WTC11 (cell line): ENCODE results near the gene LATS1. TPM values are rescaled to one million over a fixed set of nuclear protein-coding genes. Genes with fewer than 3 reads are reported as not detected.
"Not testable (repeated sequence)": the region's sequence is repeated elsewhere in the genome, so short reads cannot be mapped to it uniquely, and the experiment has no call there.

Experiments used
- ATAC-seq: fragments of 200-7000 bp; cut with Tn5 transposase; 2 replicates; pipeline ENCODE4 v1.10.0; 2021; ENCODE audit warnings: mild to moderate bottlenecking, moderate library complexity
- CTCF ChIA-PET: fragments of 300-600 bp; sonication (Branson Sonifier 250); formaldehyde crosslinking; loops from one replicate; lab custom pipeline; 2021; ENCODE audit warnings: antibody characterized with exemption; lab: Charles Lee
- POLR2A ChIA-PET: fragments of 350-600 bp; sonication (Branson Sonifier 250); formaldehyde crosslinking; loops from one replicate; lab custom pipeline; 2021; ENCODE audit warnings: antibody characterized with exemption; lab: Charles Lee
- DNase-seq: peaks from one replicate; pipeline ENCODE4 v3.0.0; 2021; ENCODE audit warnings: low spot score
- H3K27ac Mint-ChIP-seq: 2 replicates; pipeline ENCODE4 v1.8.0; 2021; ENCODE audit warnings: mixed read lengths
- H3K27me3 Mint-ChIP-seq: 2 replicates; pipeline ENCODE4 v1.8.0; 2021; ENCODE audit warnings: low read depth, mild to moderate bottlenecking, moderate library complexity, mixed read lengths
- H3K36me3 Mint-ChIP-seq: 2 replicates; pipeline ENCODE4 v1.8.0; 2021; ENCODE audit warnings: mixed read lengths
- H3K4me1 Mint-ChIP-seq: 2 replicates; pipeline ENCODE4 v1.8.0; 2022; ENCODE audit warnings: mixed read lengths
- H3K4me3 Mint-ChIP-seq: 2 replicates; pipeline ENCODE4 v1.8.0; 2021; ENCODE audit warnings: mild to moderate bottlenecking, moderate library complexity, mixed read lengths
- H3K9me3 Mint-ChIP-seq: 2 replicates; pipeline ENCODE4 v1.8.0; 2021; ENCODE audit warnings: mixed read lengths
- CREB1 ChIP-seq: sonication (generic); formaldehyde crosslinking; IDR thresholded peaks from 2 replicates; pipeline ENCODE4 v1.8.0; 2023; ENCODE audit warnings: mild to moderate bottlenecking, missing genetic modification reagents
- CREM ChIP-seq: sonication (generic); formaldehyde crosslinking; IDR thresholded peaks from 2 replicates; pipeline ENCODE4 v1.8.1; 2022; ENCODE audit warnings: mild to moderate bottlenecking, missing genetic modification reagents, moderate library complexity
- ELF4 ChIP-seq: sonication (generic); formaldehyde crosslinking; IDR thresholded peaks from 2 replicates; pipeline ENCODE4 v1.8.1; 2022; ENCODE audit warnings: low read depth, mild to moderate bottlenecking, moderate library complexity, missing genetic modification reagents
- FOXK1 ChIP-seq: sonication (generic); formaldehyde crosslinking; IDR thresholded peaks from 2 replicates; pipeline ENCODE4 v1.8.0; 2022; ENCODE audit warnings: mild to moderate bottlenecking, moderate library complexity, missing genetic modification reagents
- HMGA2 ChIP-seq: fragments of 250-450 bp; sonication (Bioruptor Pico); IDR thresholded peaks from 2 replicates; pipeline ENCODE4 v1.4.0; 2021; ENCODE audit warnings: mild to moderate bottlenecking, moderate library complexity
- NFE2L1 ChIP-seq: sonication (generic); formaldehyde crosslinking; IDR thresholded peaks from 2 replicates; pipeline ENCODE4 v1.8.1; 2023; ENCODE audit warnings: missing genetic modification reagents
- NFYB ChIP-seq: sonication (generic); formaldehyde crosslinking; conservative IDR thresholded peaks from 2 replicates; pipeline ENCODE4 v1.8.0; 2022; ENCODE audit warnings: low read depth, missing genetic modification reagents
- OVOL2 ChIP-seq: fragments of 250-450 bp; sonication (Bioruptor Pico); IDR thresholded peaks from 2 replicates; pipeline ENCODE4 v1.9.0; 2021; ENCODE audit warnings: mild to moderate bottlenecking, borderline replicate concordance
- PRRX2 ChIP-seq: fragments of 250-450 bp; sonication (Bioruptor Pico); IDR thresholded peaks from 2 replicates; pipeline ENCODE4 v1.8.0; 2021; ENCODE audit warnings: mild to moderate bottlenecking
- SMAD3 ChIP-seq: sonication (generic); formaldehyde crosslinking; IDR thresholded peaks from 2 replicates; pipeline ENCODE4 v1.8.0; 2022; ENCODE audit warnings: missing genetic modification reagents, mild to moderate bottlenecking, borderline replicate concordance
- TCF7 ChIP-seq: sonication (generic); formaldehyde crosslinking; IDR thresholded peaks from 2 replicates; pipeline ENCODE4 v1.8.0; 2022; ENCODE audit warnings: mild to moderate bottlenecking, low read depth, missing genetic modification reagents, moderate library complexity
- TEAD1 ChIP-seq: sonication (generic); formaldehyde crosslinking; IDR thresholded peaks from 2 replicates; pipeline ENCODE4 v1.8.0; 2022; ENCODE audit warnings: mild to moderate bottlenecking, missing genetic modification reagents
- total RNA-seq: library from RNA; stranded (reverse); gene quantifications from 3 replicates; pipeline ENCODE4 v1.2.3, GENCODE V29; 2021
- TF ChIP-seq, protein P1 (sequence below): sonication (generic); formaldehyde crosslinking; IDR thresholded peaks from 2 replicates; pipeline ENCODE4 v1.8.1; 2022; ENCODE audit warnings: mild to moderate bottlenecking, missing genetic modification reagents, moderate library complexity, borderline replicate concordance
- TF ChIP-seq, protein P2 (sequence below): sonication (generic); formaldehyde crosslinking; IDR thresholded peaks from 2 replicates; pipeline ENCODE4 v1.8.1; 2022; ENCODE audit warnings: missing genetic modification reagents, borderline replicate concordance
- TF ChIP-seq, protein P3 (sequence below): sonication (generic); formaldehyde crosslinking; IDR thresholded peaks from 2 replicates; pipeline ENCODE4 v1.8.1; 2023; ENCODE audit warnings: mild to moderate bottlenecking, missing genetic modification reagents, borderline replicate concordance
- TF ChIP-seq, protein P4 (sequence below): fragments of 250-450 bp; sonication (Bioruptor Pico); IDR thresholded peaks from 2 replicates; pipeline ENCODE4 v1.9.0; 2021; ENCODE audit warnings: moderate library complexity, mild to moderate bottlenecking, inconsistent platforms, borderline replicate concordance
- TF ChIP-seq, protein P5 (sequence below): sonication (generic); formaldehyde crosslinking; IDR thresholded peaks from 2 replicates; pipeline ENCODE4 v1.8.0; 2022; ENCODE audit warnings: mild to moderate bottlenecking, missing genetic modification reagents
- TF ChIP-seq, protein P6 (sequence below): fragments of 250-450 bp; sonication (Bioruptor Pico); IDR thresholded peaks from 2 replicates; pipeline ENCODE4 v1.8.0; 2021; ENCODE audit warnings: mild to moderate bottlenecking

The LATS1 gene
- total RNA-seq, 1 experiment from 2014 or later = 24.2 TPM

DNA sequence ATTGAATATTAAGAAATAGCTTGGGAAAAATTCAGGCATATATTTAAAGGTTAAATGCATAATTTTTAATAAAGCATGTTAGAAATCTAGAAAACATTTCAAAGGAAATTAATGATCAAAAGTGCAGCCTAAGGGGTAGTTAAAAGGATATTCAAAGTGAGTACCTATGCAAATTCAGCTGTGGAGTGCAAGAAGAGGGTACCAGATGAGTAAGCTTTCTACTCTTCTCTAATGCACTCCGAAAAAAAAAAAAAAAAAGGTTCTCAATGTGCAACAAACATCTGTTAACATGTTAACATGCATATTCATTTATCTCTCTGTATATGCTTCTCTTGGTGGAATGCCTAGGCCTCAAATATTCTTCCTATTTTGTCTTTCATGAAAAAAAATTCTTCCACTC is 37.4 kb downstream of the LATS1 start:
- no peak for ATAC-seq
- H3K36me3 Mint-ChIP-seq = peaks cover 41% of the 10 kb centered on the region
- POLR2A ChIA-PET = no interaction called here
- H3K4me3 Mint-ChIP-seq = no peak overlapping the region
- TF ChIP-seq NFE2L1 (no peak), TEAD1 (no peak), SMAD3 (CRISPR knock-in tag) (no peak), NFYB (CRISPR knock-in tag) (no peak), OVOL2 (CRISPR knock-in tag) (no peak), ELF4 (CRISPR knock-in tag) (no peak), FOXK1 (no peak), TCF7 (CRISPR knock-in tag) (no peak)
- TF ChIP-seq, protein P1, sequence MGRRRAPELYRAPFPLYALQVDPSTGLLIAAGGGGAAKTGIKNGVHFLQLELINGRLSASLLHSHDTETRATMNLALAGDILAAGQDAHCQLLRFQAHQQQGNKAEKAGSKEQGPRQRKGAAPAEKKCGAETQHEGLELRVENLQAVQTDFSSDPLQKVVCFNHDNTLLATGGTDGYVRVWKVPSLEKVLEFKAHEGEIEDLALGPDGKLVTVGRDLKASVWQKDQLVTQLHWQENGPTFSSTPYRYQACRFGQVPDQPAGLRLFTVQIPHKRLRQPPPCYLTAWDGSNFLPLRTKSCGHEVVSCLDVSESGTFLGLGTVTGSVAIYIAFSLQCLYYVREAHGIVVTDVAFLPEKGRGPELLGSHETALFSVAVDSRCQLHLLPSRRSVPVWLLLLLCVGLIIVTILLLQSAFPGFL (CRISPR knock-in tag) = no peak
- TF ChIP-seq, protein P2, sequence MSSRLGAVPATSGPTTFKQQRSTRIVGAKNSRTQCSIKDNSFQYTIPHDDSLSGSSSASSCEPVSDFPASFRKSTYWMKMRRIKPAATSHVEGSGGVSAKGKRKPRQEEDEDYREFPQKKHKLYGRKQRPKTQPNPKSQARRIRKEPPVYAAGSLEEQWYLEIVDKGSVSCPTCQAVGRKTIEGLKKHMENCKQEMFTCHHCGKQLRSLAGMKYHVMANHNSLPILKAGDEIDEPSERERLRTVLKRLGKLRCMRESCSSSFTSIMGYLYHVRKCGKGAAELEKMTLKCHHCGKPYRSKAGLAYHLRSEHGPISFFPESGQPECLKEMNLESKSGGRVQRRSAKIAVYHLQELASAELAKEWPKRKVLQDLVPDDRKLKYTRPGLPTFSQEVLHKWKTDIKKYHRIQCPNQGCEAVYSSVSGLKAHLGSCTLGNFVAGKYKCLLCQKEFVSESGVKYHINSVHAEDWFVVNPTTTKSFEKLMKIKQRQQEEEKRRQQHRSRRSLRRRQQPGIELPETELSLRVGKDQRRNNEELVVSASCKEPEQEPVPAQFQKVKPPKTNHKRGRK (CRISPR knock-in tag) = no peak
- TF ChIP-seq, protein P3, sequence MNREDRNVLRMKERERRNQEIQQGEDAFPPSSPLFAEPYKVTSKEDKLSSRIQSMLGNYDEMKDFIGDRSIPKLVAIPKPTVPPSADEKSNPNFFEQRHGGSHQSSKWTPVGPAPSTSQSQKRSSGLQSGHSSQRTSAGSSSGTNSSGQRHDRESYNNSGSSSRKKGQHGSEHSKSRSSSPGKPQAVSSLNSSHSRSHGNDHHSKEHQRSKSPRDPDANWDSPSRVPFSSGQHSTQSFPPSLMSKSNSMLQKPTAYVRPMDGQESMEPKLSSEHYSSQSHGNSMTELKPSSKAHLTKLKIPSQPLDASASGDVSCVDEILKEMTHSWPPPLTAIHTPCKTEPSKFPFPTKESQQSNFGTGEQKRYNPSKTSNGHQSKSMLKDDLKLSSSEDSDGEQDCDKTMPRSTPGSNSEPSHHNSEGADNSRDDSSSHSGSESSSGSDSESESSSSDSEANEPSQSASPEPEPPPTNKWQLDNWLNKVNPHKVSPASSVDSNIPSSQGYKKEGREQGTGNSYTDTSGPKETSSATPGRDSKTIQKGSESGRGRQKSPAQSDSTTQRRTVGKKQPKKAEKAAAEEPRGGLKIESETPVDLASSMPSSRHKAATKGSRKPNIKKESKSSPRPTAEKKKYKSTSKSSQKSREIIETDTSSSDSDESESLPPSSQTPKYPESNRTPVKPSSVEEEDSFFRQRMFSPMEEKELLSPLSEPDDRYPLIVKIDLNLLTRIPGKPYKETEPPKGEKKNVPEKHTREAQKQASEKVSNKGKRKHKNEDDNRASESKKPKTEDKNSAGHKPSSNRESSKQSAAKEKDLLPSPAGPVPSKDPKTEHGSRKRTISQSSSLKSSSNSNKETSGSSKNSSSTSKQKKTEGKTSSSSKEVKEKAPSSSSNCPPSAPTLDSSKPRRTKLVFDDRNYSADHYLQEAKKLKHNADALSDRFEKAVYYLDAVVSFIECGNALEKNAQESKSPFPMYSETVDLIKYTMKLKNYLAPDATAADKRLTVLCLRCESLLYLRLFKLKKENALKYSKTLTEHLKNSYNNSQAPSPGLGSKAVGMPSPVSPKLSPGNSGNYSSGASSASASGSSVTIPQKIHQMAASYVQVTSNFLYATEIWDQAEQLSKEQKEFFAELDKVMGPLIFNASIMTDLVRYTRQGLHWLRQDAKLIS (CRISPR knock-in tag) = no peak
- CTCF ChIA-PET = no interaction called here
- no peaks in the 10 kb centered on the region for H3K27me3 Mint-ChIP-seq
- H3K4me1 Mint-ChIP-seq = no peaks in the 10 kb centered on the region; the same call in 1 of the 2 replicates
- no peaks in the 10 kb centered on the region for H3K9me3 Mint-ChIP-seq
- no peak for DNase-seq
- H3K27ac Mint-ChIP-seq = no peak overlapping the region

DNA sequence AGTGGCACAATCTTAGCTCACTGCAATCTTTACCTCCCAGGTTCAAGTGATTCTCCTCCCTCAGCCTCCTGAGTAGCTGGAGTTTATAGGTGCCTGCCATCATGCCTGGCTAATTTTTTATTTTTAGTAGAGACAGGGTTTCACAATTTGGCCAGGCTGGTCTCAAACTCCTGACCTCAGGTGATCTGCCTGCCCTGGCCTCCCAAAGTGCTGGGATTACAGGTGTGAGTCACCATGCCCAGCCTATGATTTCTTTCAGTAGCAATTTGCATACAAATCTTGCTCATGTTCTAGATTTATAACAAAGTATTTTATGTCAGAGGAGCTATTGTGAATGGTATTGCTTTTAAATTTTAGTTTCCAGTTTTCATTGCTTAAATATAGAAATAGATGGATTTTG is 45.6 kb downstream of the LATS1 start:
- H3K27ac Mint-ChIP-seq, H3K27me3 Mint-ChIP-seq, ATAC-seq, DNase-seq, H3K4me1 Mint-ChIP-seq, POLR2A ChIA-PET, H3K9me3 Mint-ChIP-seq, CTCF ChIA-PET, H3K4me3 Mint-ChIP-seq: not testable (repeated sequence)
- H3K36me3 Mint-ChIP-seq = peaks cover 60% of the 10 kb centered on the region

DNA sequence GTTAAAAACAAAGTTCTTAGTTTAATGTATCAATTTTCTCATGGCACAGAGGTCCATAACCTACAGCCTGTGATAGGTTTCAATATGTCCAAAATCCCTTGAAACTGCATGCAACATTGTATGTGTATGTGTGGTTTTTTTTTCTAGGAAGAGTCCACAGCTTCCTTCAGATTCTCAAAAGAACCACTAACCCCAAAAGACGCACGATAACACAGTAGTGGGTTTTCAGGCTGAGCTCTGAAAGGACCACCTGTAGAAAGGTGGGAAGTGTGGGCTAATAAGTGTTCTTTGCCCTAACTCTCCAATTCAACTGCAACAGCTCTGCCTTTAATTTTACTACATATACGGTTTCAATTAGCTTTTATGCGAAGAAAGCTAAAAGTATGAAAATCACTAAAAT is 57.9 kb downstream of the LATS1 start:
- Mint-ChIP-seq H3K4me1 (no peaks in the 10 kb centered on the region), H3K9me3 (no peaks in the 10 kb centered on the region), H3K4me3 (no peak overlapping the region), H3K27me3 (no peaks in the 10 kb centered on the region), H3K36me3 (peaks cover 18% of the 10 kb centered on the region), H3K27ac (no peak overlapping the region)
- TF ChIP-seq, protein P4, sequence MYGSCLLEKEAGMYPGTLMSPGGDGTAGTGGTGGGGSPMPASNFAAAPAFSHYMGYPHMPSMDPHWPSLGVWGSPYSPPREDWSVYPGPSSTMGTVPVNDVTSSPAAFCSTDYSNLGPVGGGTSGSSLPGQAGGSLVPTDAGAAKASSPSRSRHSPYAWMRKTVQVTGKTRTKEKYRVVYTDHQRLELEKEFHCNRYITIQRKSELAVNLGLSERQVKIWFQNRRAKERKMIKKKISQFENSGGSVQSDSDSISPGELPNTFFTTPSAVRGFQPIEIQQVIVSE = no peak
- TF ChIP-seq HMGA2 (CRISPR knock-in tag) (no peak), TEAD1 (no peak), CREB1 (CRISPR knock-in tag) (no peak), CREM (CRISPR knock-in tag) (no peak), PRRX2 (CRISPR knock-in tag) (no peak)
- TF ChIP-seq, protein P5, sequence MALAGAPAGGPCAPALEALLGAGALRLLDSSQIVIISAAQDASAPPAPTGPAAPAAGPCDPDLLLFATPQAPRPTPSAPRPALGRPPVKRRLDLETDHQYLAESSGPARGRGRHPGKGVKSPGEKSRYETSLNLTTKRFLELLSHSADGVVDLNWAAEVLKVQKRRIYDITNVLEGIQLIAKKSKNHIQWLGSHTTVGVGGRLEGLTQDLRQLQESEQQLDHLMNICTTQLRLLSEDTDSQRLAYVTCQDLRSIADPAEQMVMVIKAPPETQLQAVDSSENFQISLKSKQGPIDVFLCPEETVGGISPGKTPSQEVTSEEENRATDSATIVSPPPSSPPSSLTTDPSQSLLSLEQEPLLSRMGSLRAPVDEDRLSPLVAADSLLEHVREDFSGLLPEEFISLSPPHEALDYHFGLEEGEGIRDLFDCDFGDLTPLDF (CRISPR knock-in tag) = no peak
- TF ChIP-seq, protein P3 (CRISPR knock-in tag) = no peak
- TF ChIP-seq, protein P6, sequence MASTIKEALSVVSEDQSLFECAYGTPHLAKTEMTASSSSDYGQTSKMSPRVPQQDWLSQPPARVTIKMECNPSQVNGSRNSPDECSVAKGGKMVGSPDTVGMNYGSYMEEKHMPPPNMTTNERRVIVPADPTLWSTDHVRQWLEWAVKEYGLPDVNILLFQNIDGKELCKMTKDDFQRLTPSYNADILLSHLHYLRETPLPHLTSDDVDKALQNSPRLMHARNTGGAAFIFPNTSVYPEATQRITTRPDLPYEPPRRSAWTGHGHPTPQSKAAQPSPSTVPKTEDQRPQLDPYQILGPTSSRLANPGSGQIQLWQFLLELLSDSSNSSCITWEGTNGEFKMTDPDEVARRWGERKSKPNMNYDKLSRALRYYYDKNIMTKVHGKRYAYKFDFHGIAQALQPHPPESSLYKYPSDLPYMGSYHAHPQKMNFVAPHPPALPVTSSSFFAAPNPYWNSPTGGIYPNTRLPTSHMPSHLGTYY (CRISPR knock-in tag) = no peak
- DNase-seq = no peak
- POLR2A ChIA-PET = interaction anchor here (1.4 kb wide), 1 partner anchor 58 kb away, joined by 4 read pairs; the partner anchor contains the start of gene LATS1
- CTCF ChIA-PET = interaction anchor here (1.4 kb wide), 1 partner anchor 51 kb away, joined by 5 read pairs; no protein-coding TSS in a partner anchor
- ATAC-seq = no peak
